ENCODE results near the gene TTLL1. TPM values are rescaled to one million over a fixed set of nuclear protein-coding genes. Genes with fewer than 3 reads are reported as not detected.

Gene TTLL1
- total and polyA plus RNA-seq, 9 of the 15 experiments (the other 6 are each of a cell fraction or from before 2014, with no cell fraction given), result 0.06 to 0.85 (median 0.17) TPM

DNA sequence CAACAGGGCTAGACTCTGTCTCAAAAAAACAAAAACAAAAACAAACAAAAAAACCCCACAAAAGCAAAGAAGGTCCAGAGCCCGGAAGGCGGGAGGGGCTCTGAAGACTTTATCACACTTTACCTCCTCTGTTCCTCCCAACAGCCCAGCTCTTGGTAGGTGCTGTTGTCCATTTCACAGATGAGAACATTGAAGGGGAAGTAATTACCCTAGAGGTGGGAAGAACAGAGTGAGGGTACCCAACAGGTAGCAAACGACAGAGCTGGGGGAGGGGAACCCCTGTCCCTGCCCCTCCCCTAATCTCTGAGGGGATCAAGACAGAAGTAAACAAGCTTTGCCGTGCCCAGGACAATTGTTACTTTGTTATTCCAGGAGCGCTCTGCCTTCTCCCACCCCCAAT, 20.3 kb upstream of the TTLL1 start:
- peaks cover 0 to 8% of the 10 kb centered on the region in 2 experiments; a peak in 2 of 5 replicates for H3K27me3 ChIP-seq (ENCODE audit: control insufficient read depth in 2 of 2, insufficient read depth in 2 of 2, low read length in 2 of 2)
- CTCF ChIA-PET (ENCODE audit: low intra/inter-chr PET ratio), result no interaction called here

More for the DNA sequence above, 20.3 kb upstream of the TTLL1 start:
- POLR2A ChIA-PET, result interaction anchor here (0.6 kb wide), 1 partner anchor 12 kb away, joined by 3 read pairs; no protein-coding TSS in a partner anchor
- TF ChIP-seq, protein P1, sequence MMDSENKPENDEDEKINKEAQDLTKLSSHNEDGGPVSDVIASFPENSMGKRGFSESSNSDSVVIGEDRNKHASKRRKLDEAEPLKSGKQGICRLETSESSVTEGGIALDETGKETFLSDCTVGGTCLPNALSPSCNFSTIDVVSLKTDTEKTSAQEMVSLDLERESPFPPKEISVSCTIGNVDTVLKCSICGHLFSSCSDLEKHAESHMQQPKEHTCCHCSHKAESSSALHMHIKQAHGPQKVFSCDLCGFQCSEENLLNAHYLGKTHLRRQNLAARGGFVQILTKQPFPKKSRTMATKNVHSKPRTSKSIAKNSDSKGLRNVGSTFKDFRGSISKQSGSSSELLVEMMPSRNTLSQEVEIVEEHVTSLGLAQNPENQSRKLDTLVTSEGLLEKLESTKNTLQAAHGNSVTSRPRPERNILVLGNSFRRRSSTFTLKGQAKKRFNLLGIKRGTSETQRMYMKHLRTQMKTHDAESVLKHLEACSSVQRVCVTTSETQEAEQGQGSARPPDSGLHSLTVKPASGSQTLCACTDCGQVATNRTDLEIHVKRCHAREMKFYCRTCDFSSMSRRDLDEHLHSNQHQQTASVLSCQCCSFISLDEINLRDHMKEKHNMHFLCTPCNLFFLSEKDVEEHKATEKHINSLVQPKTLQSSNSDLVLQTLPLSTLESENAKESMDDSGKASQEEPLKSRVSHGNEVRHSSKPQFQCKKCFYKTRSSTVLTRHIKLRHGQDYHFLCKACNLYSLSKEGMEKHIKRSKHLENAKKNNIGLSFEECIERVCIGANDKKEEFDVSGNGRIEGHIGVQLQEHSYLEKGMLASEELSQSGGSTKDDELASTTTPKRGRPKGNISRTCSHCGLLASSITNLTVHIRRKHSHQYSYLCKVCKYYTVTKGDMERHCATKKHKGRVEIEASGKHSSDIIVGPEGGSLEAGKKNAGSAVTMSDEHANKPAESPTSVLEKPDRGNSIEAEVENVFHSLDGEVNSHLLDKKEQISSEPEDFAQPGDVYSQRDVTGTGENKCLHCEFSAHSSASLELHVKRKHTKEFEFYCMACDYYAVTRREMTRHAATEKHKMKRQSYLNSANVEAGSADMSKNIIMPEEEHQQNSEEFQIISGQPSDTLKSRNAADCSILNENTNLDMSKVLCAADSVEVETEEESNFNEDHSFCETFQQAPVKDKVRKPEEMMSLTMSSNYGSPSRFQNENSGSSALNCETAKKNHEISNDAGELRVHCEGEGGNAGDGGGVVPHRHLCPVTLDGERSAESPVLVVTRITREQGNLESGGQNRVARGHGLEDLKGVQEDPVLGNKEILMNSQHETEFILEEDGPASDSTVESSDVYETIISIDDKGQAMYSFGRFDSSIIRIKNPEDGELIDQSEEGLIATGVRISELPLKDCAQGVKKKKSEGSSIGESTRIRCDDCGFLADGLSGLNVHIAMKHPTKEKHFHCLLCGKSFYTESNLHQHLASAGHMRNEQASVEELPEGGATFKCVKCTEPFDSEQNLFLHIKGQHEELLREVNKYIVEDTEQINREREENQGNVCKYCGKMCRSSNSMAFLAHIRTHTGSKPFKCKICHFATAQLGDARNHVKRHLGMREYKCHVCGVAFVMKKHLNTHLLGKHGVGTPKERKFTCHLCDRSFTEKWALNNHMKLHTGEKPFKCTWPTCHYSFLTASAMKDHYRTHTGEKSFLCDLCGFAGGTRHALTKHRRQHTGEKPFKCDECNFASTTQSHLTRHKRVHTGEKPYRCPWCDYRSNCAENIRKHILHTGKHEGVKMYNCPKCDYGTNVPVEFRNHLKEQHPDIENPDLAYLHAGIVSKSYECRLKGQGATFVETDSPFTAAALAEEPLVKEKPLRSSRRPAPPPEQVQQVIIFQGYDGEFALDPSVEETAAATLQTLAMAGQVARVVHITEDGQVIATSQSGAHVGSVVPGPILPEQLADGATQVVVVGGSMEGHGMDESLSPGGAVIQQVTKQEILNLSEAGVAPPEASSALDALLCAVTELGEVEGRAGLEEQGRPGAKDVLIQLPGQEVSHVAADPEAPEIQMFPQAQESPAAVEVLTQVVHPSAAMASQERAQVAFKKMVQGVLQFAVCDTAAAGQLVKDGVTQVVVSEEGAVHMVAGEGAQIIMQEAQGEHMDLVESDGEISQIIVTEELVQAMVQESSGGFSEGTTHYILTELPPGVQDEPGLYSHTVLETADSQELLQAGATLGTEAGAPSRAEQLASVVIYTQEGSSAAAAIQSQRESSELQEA (IDR thresholded peaks at IDR 0.05; ENCODE audit: low read depth), result no peak
- TF ChIP-seq RFX7 (CRISPR knock-in tag; IDR thresholded peaks at IDR 0.05) (no peak), CEBPB (tag; IDR thresholded peaks at IDR 0.05) (no peak), FOXP1 (CRISPR knock-in tag; IDR thresholded peaks at IDR 0.05) (no peak)
- Histone ChIP-seq H3K4me3 (no peak overlapping the region), H3K4me2 (ENCODE audit: insufficient read depth, low read length) (no peak overlapping the region), H3K27ac (ENCODE audit: extremely low read depth, low read depth, low read length) (no peak overlapping the region), H3K4me1 (replicated peaks in 1 of 2; ENCODE audit: control insufficient read depth in 2 of 2, insufficient read depth in 2 of 2, low read length in 2 of 2) (peaks cover 4 to 17% of the 10 kb centered on the region in 2 experiments; a peak in 4 of 5 replicates), H3K9me3 (replicated peaks; ENCODE audit: control insufficient read depth, insufficient read depth, low read depth, low read length) (no peaks in the 10 kb centered on the region), H3K79me2 (ENCODE audit: control insufficient read depth, insufficient read depth, low read length) (no peaks in the 10 kb centered on the region), H3K9ac (ENCODE audit: insufficient read depth in 1 of 2, low read depth in 2 of 2, low read length in 2 of 2) (no peak overlapping the region), H2AFZ (ENCODE audit: low read depth, low read length) (no peak overlapping the region), H4K20me1 (replicated peaks; ENCODE audit: control insufficient read depth, insufficient read depth, low read length) (no peaks in the 10 kb centered on the region), H3K36me3 (ENCODE audit: control insufficient read depth, insufficient read depth, low read length) (no peaks in the 10 kb centered on the region), H3K9me1 (ENCODE audit: control insufficient read depth, insufficient read depth, low read length) (no peaks in the 10 kb centered on the region)
- intact Hi-C loops (cut with micrococcal nuclease), result no loop called here
- in situ Hi-C loops (cut with MboI), result no loop called here
- WGBS (ENCODE audit: insufficient coverage, low coverage, missing lambda C conversion rate), result 35% methylated on average over 2 of the region's 5 CpGs
- no peak for ATAC-seq
- no peak for DNase-seq (ENCODE audit: extremely low read depth in 1 of 4, low spot score in 3 of 4)
- no TSS peak for BruUV-seq (replicated peaks)
- no peak for FAIRE-seq

Data from K562 (cell line).